Ovary (tissue), 9 donors: ENCODE results near the gene RBPJ. TPM values are rescaled to one million over a fixed set of nuclear protein-coding genes. Genes with fewer than 3 reads are reported as not detected.
"Not testable (repeated sequence)": the region's sequence is repeated elsewhere in the genome, so short reads cannot be mapped to it uniquely, and the experiment has no call there.

ENCODE experiments used
- DNase-seq, 5 donors: peaks; one replicate each; pipeline ENCODE4 v3.0.0-alpha.2; 2019 to 2020
- H3K27ac ChIP-seq, 2 donors: fragments of 200-600 bp; one replicate each; pipeline versions ENCODE4 v1.5.1 to v1.8.0; 2019 to 2022
- H3K27me3 ChIP-seq: fragments of 200-600 bp; one replicate; pipeline ENCODE4 v1.8.0; 2022
- H3K36me3 ChIP-seq: fragments of 200-600 bp; sonication (generic); one replicate; pipeline ENCODE4 v1.5.1; 2019
- H3K4me1 ChIP-seq: one replicate; pipeline ENCODE4 v1.8.1; 2013; ENCODE audit warnings: mild to moderate bottlenecking, moderate library complexity; ENCODE audit not compliant: insufficient read depth
- H3K4me3 ChIP-seq: fragments of 200-600 bp; sonication (generic); one replicate; pipeline ENCODE4 v1.5.1; 2017
- H3K9me3 ChIP-seq, 2 donors: fragments of 200-600 bp in 1 of 2; sonication (generic) in 1 of 2; one replicate each; pipeline versions ENCODE4 v1.5.1 to v1.8.1; 2013 to 2019; ENCODE audit warnings: mild to moderate bottlenecking in 1 of 2, moderate library complexity in 1 of 2
- EP300 ChIP-seq: sonication (generic); formaldehyde crosslinking; IDR thresholded peaks from one replicate; pipeline ENCODE4 v1.6.1; 2017; ENCODE audit warnings: antibody characterized with exemption
- POLR2A ChIP-seq: fragments of 450-650 bp; IDR thresholded peaks from one replicate; pipeline ENCODE4 v1.6.1; 2017; ENCODE audit warnings: antibody characterized with exemption, mild to moderate bottlenecking, moderate library complexity
- WGBS, 3 donors: extraction: QIAGEN DNeasy Blood & Tissue Kit in 1 of 3; methylation state at CpG; one replicate each; pipeline versions ENCODE4 v1.1.5 to v1.1.7; 2013 to 2017; 5-methylcytosine and 5-hydroxymethylcytosine counted together
- intact Hi-C, 4 donors: fragments of 100-400 bp; cut with DNase I; formaldehyde crosslinking; loops; one replicate each; pipeline versions ENCODE4 v1.11.0 to v1.15.1; 2022 to 2023
- polyA plus RNA-seq, 2 donors: library from polyadenylated mRNA; stranded (reverse); fragments of 200-250 nt in 1 of 2; fragments of 350-450 nt in 1 of 2; fragmentation: Illumina TruSeq in 1 of 2; extraction: RNeasy Lipid Tissue Mini Kit (QIAGEN cat#74804) in 1 of 2; gene quantifications; one replicate each; pipeline ENCODE4 v1.2.3, GENCODE V29; 2013 to 2014
- total RNA-seq, 7 donors: library from RNA; depleted of rRNA in 2 of 7; stranded (reverse); fragments of >200 nt in 2 of 7; fragmentation: NEBNext Ultra II Directional in 3 of 7; extraction: Animal tissue kit (Norgen Biotek cat#: 25700) in 3 of 7; gene quantifications; one replicate each; pipeline versions ENCODE4 v1.1.0 to v1.2.4, GENCODE V29; 2016 to 2023
- TF ChIP-seq, protein P1 (sequence below), 3 donors: fragments of 450-650 bp in 2 of 3; fragments of 200-600 bp in 1 of 3; IDR thresholded peaks; one replicate each; pipeline versions ENCODE4 v1.5.1 to v1.8.0; 2016 to 2022; ENCODE audit warnings: antibody characterized with exemption in 3 of 3, mild to moderate bottlenecking in 1 of 3
- donor health status: DM: no; HTN: no; CAD: no; lungs with moderate emphysema.
- donor health status: DM: no; HTN: no; CAD: no.
- donor health status: Bipolar disorder and iron deficiency.
- donor health status: DM: yes; HTN: yes; CAD: no.
- donor health status: DM: no; HTN: no; CAD: no.
- donor health status: DM: yes; HTN: yes; CAD: no.

Gene RBPJ
- total and polyA plus RNA-seq, 9 donors = 36.0 to 75.1 (median 62.7) TPM

DNA sequence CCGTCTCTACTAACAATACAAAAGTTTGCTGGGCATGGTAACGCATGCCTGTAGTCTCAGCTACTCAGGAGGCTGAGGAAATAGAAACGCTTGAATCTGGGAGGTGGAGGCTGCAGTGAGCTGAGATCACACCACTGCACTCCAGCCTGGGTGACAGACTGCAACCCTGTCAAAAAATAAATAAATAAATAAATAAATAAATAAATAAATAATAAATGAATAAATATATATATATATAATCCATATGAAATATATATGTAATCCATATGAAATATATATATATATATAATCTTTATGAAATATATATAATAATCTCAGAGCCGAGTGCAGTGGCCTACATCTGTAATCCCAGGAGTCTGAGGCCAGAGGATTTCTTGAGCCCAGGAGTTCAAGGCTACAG lies 17.8 kb upstream of the RBPJ start:
- WGBS, 3 donors = 96 to 98% (median 97%) methylated on average over 4 of the region's 4 CpGs
- Histone ChIP-seq H3K27ac (no peak overlapping the region), H3K9me3 (no peaks in the 10 kb centered on the region), H3K27me3 (no peaks in the 10 kb centered on the region), H3K36me3 (no peaks in the 10 kb centered on the region), H3K4me1 (peaks cover 2% of the 10 kb centered on the region), H3K4me3 (no peak overlapping the region)
- intact Hi-C loops = no loop called here
- DNase-seq = no peak
- TF ChIP-seq, protein P1, sequence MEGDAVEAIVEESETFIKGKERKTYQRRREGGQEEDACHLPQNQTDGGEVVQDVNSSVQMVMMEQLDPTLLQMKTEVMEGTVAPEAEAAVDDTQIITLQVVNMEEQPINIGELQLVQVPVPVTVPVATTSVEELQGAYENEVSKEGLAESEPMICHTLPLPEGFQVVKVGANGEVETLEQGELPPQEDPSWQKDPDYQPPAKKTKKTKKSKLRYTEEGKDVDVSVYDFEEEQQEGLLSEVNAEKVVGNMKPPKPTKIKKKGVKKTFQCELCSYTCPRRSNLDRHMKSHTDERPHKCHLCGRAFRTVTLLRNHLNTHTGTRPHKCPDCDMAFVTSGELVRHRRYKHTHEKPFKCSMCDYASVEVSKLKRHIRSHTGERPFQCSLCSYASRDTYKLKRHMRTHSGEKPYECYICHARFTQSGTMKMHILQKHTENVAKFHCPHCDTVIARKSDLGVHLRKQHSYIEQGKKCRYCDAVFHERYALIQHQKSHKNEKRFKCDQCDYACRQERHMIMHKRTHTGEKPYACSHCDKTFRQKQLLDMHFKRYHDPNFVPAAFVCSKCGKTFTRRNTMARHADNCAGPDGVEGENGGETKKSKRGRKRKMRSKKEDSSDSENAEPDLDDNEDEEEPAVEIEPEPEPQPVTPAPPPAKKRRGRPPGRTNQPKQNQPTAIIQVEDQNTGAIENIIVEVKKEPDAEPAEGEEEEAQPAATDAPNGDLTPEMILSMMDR (IDR thresholded peaks at IDR 0.05) = no peak
- no peak for TF ChIP-seq POLR2A

DNA sequence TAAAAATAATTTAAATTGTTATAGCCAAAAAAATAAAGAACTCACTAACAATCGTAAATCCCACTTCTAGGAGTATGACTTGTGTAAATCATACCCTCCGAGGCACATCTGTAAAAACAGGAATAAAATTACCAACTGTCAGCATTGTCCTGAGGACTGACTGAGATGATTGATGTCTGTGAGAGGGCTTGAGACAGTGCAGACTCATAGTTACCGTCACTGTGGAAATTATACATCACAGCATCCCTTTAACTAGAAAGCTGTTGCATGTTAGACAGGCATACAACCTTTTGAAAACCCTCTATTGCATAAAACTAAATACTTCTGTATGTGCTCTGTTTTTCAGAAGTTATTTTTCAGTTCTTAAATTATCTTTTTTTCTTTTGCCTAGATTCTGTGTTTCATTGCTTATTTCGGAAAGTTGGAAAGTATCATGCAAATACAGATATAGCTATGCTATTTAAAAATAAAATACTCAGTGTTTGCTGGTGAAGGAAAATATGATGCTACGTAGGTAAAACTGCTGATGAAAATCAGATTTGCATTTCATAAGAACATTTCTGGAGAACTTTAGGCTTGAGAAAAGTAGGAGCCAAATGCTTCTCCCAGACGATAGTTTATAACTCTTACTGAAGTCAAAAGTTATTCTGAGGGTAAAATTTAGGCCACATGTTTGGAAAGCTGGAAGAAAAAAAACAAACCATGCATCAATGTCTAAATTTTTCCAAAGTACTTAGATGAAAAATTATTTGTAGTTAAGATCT lies 13.6 kb upstream of the RBPJ start:
- TF ChIP-seq EP300 (no peak), POLR2A (no peak)
- TF ChIP-seq, protein P1 (IDR thresholded peaks at IDR 0.05) = no peak
- intact Hi-C loops = no loop called here
- no peak for DNase-seq
- 45 to 56% (median 52%) methylated on average over 6 of the region's 6 CpGs for WGBS, 3 donors
- H3K27ac ChIP-seq = no peak overlapping the region
- no peaks in the 10 kb centered on the region for H3K4me1 ChIP-seq
- no peaks in the 10 kb centered on the region for H3K36me3 ChIP-seq
- H3K4me3 ChIP-seq = no peak overlapping the region
- H3K27me3 ChIP-seq = no peaks in the 10 kb centered on the region
- H3K9me3 ChIP-seq = no peaks in the 10 kb centered on the region

DNA sequence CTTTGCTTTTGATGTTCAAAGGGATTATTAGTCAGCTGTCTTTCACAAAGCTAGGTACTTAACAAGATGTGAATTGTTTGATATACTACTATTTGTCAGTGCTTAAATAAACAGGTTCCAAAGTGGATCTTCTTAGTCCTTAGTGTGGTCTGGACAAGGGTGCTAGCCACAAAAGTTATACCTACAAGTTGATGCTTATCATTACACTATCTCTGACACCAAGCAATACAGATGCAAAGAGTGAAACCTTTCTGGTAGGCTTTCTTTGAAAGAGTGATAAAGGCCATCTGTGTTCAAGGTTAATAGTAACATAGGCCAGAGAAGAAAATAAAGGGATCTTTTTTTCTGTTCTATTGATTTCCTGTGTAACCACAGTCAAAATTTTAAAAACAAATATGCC lies 12.2 kb upstream of the RBPJ start:
- no peak for DNase-seq
- intact Hi-C loops = no loop called here
- no peak for TF ChIP-seq EP300

DNA sequence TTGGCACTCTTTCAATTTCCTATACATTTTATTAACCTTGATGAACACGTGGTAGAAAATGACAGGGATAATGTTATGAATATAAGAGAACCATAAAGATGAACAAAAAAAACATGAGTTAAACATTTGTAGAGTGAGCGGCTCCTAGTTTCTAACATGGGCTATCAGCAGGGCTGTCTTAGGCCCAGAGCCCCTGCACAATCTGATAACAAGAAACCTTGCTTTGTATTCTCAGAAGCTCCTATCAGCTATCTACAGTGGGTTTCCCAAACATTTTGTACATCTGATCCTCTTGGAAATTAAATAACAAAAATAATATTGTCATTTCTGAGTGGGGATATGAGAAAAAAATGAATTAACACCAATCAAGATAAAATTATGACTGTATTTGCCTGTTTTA lies 10.6 kb upstream of the RBPJ start:
- H3K36me3 ChIP-seq = no peaks in the 10 kb centered on the region
- TF ChIP-seq POLR2A = no peak
- H3K9me3 ChIP-seq = no peaks in the 10 kb centered on the region
- no peaks in the 10 kb centered on the region for H3K4me1 ChIP-seq
- no peak overlapping the region for H3K27ac ChIP-seq
- no peaks in the 10 kb centered on the region for H3K27me3 ChIP-seq
- DNase-seq = no peak
- no peak overlapping the region for H3K4me3 ChIP-seq
- intact Hi-C loops = no loop called here
- 62 to 72% (median 65%) methylated on average over 2 of the region's 2 CpGs for WGBS, 3 donors

More for the DNA sequence above, 12.2 kb upstream of the RBPJ start:
- Histone ChIP-seq H3K4me3 (no peak overlapping the region), H3K27ac (no peak overlapping the region), H3K4me1 (no peaks in the 10 kb centered on the region), H3K9me3 (no peaks in the 10 kb centered on the region), H3K36me3 (no peaks in the 10 kb centered on the region), H3K27me3 (no peaks in the 10 kb centered on the region)

DNA sequence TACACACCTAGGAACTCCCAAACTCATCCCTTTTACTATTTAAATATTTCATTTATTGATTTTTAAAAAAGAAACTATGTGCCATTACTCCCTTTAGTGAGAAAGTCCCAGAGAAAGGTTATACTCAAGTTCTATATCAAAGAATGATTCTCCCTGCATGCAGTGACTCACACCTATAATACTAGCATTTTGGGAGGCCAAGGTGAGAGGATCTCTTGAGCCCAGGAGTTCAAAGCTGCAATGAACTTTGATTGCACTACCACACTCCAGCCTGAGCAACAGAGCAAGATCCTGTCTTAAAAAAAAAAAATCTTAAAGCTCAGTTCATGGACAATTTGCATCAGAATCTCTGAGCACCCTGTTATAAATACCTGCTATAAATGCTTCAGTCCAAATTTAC lies 9.2 kb upstream of the RBPJ start:
- intact Hi-C loops = no loop called here
- no peaks in the 10 kb centered on the region for H3K9me3 ChIP-seq
- H3K36me3 ChIP-seq = no peaks in the 10 kb centered on the region
- H3K4me1 ChIP-seq = no peaks in the 10 kb centered on the region
- TF ChIP-seq, protein P1 (IDR thresholded peaks at IDR 0.05) = no peak
- TF ChIP-seq POLR2A (no peak), EP300 (no peak)
- no peaks in the 10 kb centered on the region for H3K27me3 ChIP-seq
- no peak overlapping the region for H3K27ac ChIP-seq
- H3K4me3 ChIP-seq = no peak overlapping the region
- no peak for DNase-seq

DNA sequence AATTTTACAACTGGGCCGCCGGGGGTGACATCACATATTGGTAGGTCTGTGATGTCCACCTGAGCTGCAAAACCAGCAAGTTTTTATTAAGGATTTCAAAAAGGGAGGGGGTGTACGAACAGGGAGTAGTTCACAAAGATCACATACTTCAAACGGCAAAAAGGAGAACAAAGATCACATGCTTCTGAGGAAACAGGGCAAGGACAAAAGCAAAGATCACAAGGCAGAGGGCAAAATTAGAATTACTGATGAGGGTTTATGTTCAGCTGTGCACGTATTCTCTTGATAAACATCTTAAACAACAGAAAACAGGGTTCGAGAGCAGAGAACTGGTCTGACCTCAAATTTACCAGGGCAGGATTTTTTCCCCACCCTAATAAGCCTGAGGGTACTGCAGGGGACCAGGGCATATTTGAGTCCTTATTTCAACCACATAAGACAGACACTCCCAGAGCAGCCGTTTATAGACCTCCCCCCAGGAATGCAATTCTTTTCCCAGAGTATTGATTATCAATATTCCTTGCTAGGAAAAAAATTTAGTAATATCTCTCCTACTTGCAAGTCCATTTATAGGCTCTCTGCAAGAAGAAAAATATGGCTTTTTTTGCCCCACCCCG lies 5.4 kb upstream of the RBPJ start:
- H3K4me1 ChIP-seq, H3K9me3 ChIP-seq, H3K4me3 ChIP-seq, DNase-seq, H3K36me3 ChIP-seq, H3K27ac ChIP-seq, H3K27me3 ChIP-seq, intact Hi-C loops: not testable (repeated sequence)
- WGBS, 3 donors = 88 to 90% (median 89%) methylated on average over 8 of the region's 8 CpGs
